HUES64 (cell line): ENCODE measurements around the gene NPLOC4.
A peak's percentile ranks its signal among the peaks of the same experiment; 100 is the strongest.
"Not testable (repeated sequence)": the region's sequence is repeated elsewhere in the genome, so short reads cannot be mapped to it uniquely, and the experiment has no call there.

Experiments
- H3K27ac ChIP-seq: 2 replicates; pipeline ENCODE4 v1.7.0; 2013; ENCODE audit warnings: low read depth, low read length, inconsistent platforms
- H3K27me3 ChIP-seq: 2 replicates; pipeline ENCODE4 v1.6.1; 2013; ENCODE audit warnings: mild to moderate bottlenecking, low read length; ENCODE audit not compliant: insufficient read depth
- H3K36me3 ChIP-seq: 2 replicates; pipeline ENCODE4 v1.6.1; 2013; ENCODE audit warnings: mild to moderate bottlenecking, low read length; ENCODE audit not compliant: insufficient read depth
- H3K4me1 ChIP-seq: 2 replicates; pipeline ENCODE4 v1.6.1; 2013; ENCODE audit warnings: mild to moderate bottlenecking, low read length, moderate library complexity; ENCODE audit not compliant: insufficient read depth
- H3K4me3 ChIP-seq: 2 replicates; pipeline ENCODE4 v1.5.1; 2013; ENCODE audit warnings: mild to moderate bottlenecking, low read length, moderate library complexity
- H3K9ac ChIP-seq: 2 replicates; pipeline ENCODE4 v1.6.1; 2013; ENCODE audit warnings: mild to moderate bottlenecking, low read depth, low read length
- H3K9me3 ChIP-seq: 2 replicates; pipeline ENCODE4 v1.6.1; 2013; ENCODE audit warnings: low read depth, low read length; ENCODE audit not compliant: insufficient read depth
- WGBS: fragments of 150-250, 120-280 bp; methylation state at CpG from one replicate; pipeline ENCODE4 v1.1.7; 2013; ENCODE audit warnings: missing lambda C conversion rate; 5-methylcytosine and 5-hydroxymethylcytosine counted together

NPLOC4 gene

GRCh38 chr17:81675515-81676221, 38.8 kb upstream of the NPLOC4 start:
- 36% methylated on average over 11 of the region's 18 CpGs for WGBS
- not testable (repeated sequence) for H3K9me3 ChIP-seq, H3K9ac ChIP-seq, H3K4me1 ChIP-seq, H3K27ac ChIP-seq, H3K4me3 ChIP-seq, H3K27me3 ChIP-seq
- peaks cover 45% of the 10 kb centered on the region for H3K36me3 ChIP-seq

- H3K36me3 ChIP-seq: peaks cover 64% of the 10 kb centered on the region
- H3K4me3 ChIP-seq: no peak overlapping the region
Measured at GRCh38 chr17:81673561-81674258, 36.8 kb upstream of the NPLOC4 start.

GRCh38 chr17:81672954-81673353, 36.0 kb upstream of the NPLOC4 start:
- no peak overlapping the region for H3K9ac ChIP-seq
- WGBS: 97% methylated on average over 16 of the region's 16 CpGs
- H3K36me3 ChIP-seq: peaks cover 72% of the 10 kb centered on the region

More at GRCh38 chr17:81673561-81674258, 36.8 kb upstream of the NPLOC4 start:
- Histone ChIP-seq H3K27me3 (no peaks in the 10 kb centered on the region), H3K4me1 (no peaks in the 10 kb centered on the region), H3K9me3 (no peaks in the 10 kb centered on the region), H3K9ac (no peak overlapping the region), H3K27ac (no peak overlapping the region)
- 94% methylated on average over 18 of the region's 18 CpGs for WGBS

GRCh38 chr17:81672504-81672903, 35.6 kb upstream of the NPLOC4 start:
- Histone ChIP-seq H3K27me3 (no peaks in the 10 kb centered on the region), H3K9me3 (no peaks in the 10 kb centered on the region), H3K36me3 (peaks cover 75% of the 10 kb centered on the region), H3K4me1 (peaks cover 8% of the 10 kb centered on the region), H3K9ac (no peak overlapping the region), H3K27ac (no peak overlapping the region), H3K4me3 (no peak overlapping the region)
- 96% methylated on average over 18 of the region's 18 CpGs for WGBS

More at GRCh38 chr17:81672954-81673353, 36.0 kb upstream of the NPLOC4 start:
- H3K27ac ChIP-seq: no peak overlapping the region
- H3K4me1 ChIP-seq: peaks cover 4% of the 10 kb centered on the region; the same call in 1 of the 2 replicates
- H3K27me3 ChIP-seq: no peaks in the 10 kb centered on the region
- no peak overlapping the region for H3K4me3 ChIP-seq
- no peaks in the 10 kb centered on the region for H3K9me3 ChIP-seq

GRCh38 chr17:81667754-81668153, 30.8 kb upstream of the NPLOC4 start:
- Histone ChIP-seq H3K36me3 (peaks cover 64% of the 10 kb centered on the region), H3K9ac (no peak overlapping the region), H3K27ac (no peak overlapping the region)

GRCh38 chr17:81666342-81667191, 29.7 kb upstream of the NPLOC4 start, which contains the start of the genes CCDC137 and OXLD1:
Gene CCDC137 (plus strand): TSS chr17:81666737. CDS start chr17:81666767, 30 bp downstream.
Gene OXLD1 (minus strand): TSS chr17:81666605. CDS start chr17:81666577, 28 bp downstream.
- H3K4me1 ChIP-seq: peaks cover 16% of the 10 kb centered on the region
- peak within 1 kb of the TSS; percentile 84 for H3K27ac ChIP-seq
- WGBS: under 1% methylated on average over 96 of the region's 96 CpGs
- no peaks in the 10 kb centered on the region for H3K27me3 ChIP-seq
- H3K36me3 ChIP-seq: peaks cover 52% of the 10 kb centered on the region
- H3K9me3 ChIP-seq: no peaks in the 10 kb centered on the region
- peak within 1 kb of the TSS; percentile 85 for H3K9ac ChIP-seq
- H3K4me3 ChIP-seq: peak within 1 kb of the TSS; percentile 95

More at GRCh38 chr17:81667754-81668153, 30.8 kb upstream of the NPLOC4 start:
- Histone ChIP-seq H3K4me1 (peaks cover 16% of the 10 kb centered on the region), H3K9me3 (no peaks in the 10 kb centered on the region), H3K27me3 (no peaks in the 10 kb centered on the region), H3K4me3 (peak overlapping the region; percentile 30)
- 89% methylated on average over 18 of the region's 18 CpGs for WGBS

GRCh38 chr17:81666092-81666341, 29.1 kb upstream of the NPLOC4 start:
- Histone ChIP-seq H3K9me3 (no peaks in the 10 kb centered on the region), H3K4me3 (peak overlapping the region; percentile 95), H3K27me3 (no peaks in the 10 kb centered on the region), H3K36me3 (peaks cover 46% of the 10 kb centered on the region), H3K27ac (peak overlapping the region; percentile 84), H3K9ac (peak overlapping the region; percentile 85), H3K4me1 (peaks cover 16% of the 10 kb centered on the region)
- WGBS: 2% methylated on average over 16 of the region's 16 CpGs

- Histone ChIP-seq H3K4me1 (peaks cover 16% of the 10 kb centered on the region), H3K27ac (peak overlapping the region; percentile 84), H3K4me3 (peak overlapping the region; percentile 95), H3K9me3 (no peaks in the 10 kb centered on the region), H3K36me3 (peaks cover 41% of the 10 kb centered on the region), H3K9ac (peak overlapping the region; percentile 85), H3K27me3 (no peaks in the 10 kb centered on the region)
- WGBS: 69% methylated on average over 30 of the region's 30 CpGs
Measured at GRCh38 chr17:81665205-81666091, 28.5 kb upstream of the NPLOC4 start.

GRCh38 chr17:81664051-81664470, 27.1 kb upstream of the NPLOC4 start:
- no peaks in the 10 kb centered on the region for H3K9me3 ChIP-seq
- no peak overlapping the region for H3K27ac ChIP-seq
- H3K36me3 ChIP-seq: peaks cover 27% of the 10 kb centered on the region
- H3K9ac ChIP-seq: no peak overlapping the region
- peaks cover 16% of the 10 kb centered on the region for H3K4me1 ChIP-seq
- H3K27me3 ChIP-seq: no peaks in the 10 kb centered on the region
- WGBS: 97% methylated on average over 7 of the region's 7 CpGs
- no peak overlapping the region for H3K4me3 ChIP-seq

- no peaks in the 10 kb centered on the region for H3K27me3 ChIP-seq
- 94% methylated on average over 4 of the region's 4 CpGs for WGBS
- H3K36me3 ChIP-seq: peaks cover 13% of the 10 kb centered on the region
- no peaks in the 10 kb centered on the region for H3K9me3 ChIP-seq
- no peak overlapping the region for H3K4me3 ChIP-seq
- H3K9ac ChIP-seq: no peak overlapping the region
- H3K27ac ChIP-seq: no peak overlapping the region
- H3K4me1 ChIP-seq: peaks cover 8% of the 10 kb centered on the region; the same call in 1 of the 2 replicates
Measured at GRCh38 chr17:81662002-81662401, 25.1 kb upstream of the NPLOC4 start.
